Suprapubic skin (tissue), 4 donors: Measurements from ENCODE around the gene DNAH8.

Experiments used
- CTCF ChIP-seq, 2 donors: fragments of 200-600 bp in 1 of 2; fragments of 450-650 bp in 1 of 2; sonication (generic) in 1 of 2; IDR thresholded peaks; one replicate each; pipeline ENCODE4 v1.5.1; 2016 to 2019; ENCODE audit warnings: antibody characterized with exemption in 2 of 2, mild to moderate bottlenecking in 1 of 2, moderate library complexity in 1 of 2
- POLR2A ChIP-seq, 2 donors: fragments of 450-650 bp; IDR thresholded peaks; one replicate each; pipeline ENCODE4 v1.6.1; 2017; ENCODE audit warnings: antibody characterized with exemption in 2 of 2, mild to moderate bottlenecking in 2 of 2, moderate library complexity in 2 of 2
- POLR2AphosphoS5 ChIP-seq, 3 donors: sonication (generic); formaldehyde crosslinking; IDR thresholded peaks; one replicate each; pipeline ENCODE4 v1.6.1; 2017; ENCODE audit warnings: antibody characterized with exemption in 3 of 3

- TF ChIP-seq CTCF (IDR thresholded peaks at IDR 0.05): no peak
- no peak for TF ChIP-seq POLR2AphosphoS5 (IDR thresholded peaks at IDR 0.05)
- no peak for TF ChIP-seq POLR2A (IDR thresholded peaks at IDR 0.05)
Observed at GRCh38 chr6:39037082-39037508, 322.0 kb downstream of the DNAH8 start.
